ENCODE measurements around the gene MED27.
A peak's percentile ranks its signal among the peaks of the same experiment; 100 is the strongest.

MED27 gene, protein sequence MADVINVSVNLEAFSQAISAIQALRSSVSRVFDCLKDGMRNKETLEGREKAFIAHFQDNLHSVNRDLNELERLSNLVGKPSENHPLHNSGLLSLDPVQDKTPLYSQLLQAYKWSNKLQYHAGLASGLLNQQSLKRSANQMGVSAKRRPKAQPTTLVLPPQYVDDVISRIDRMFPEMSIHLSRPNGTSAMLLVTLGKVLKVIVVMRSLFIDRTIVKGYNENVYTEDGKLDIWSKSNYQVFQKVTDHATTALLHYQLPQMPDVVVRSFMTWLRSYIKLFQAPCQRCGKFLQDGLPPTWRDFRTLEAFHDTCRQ

GRCh38 chr9:132079391-132080091, at the start of gene MED27:
Gene MED27 (minus strand): TSS chr9:132079867. CDS start chr9:132079844, 23 bp downstream.
- DNase-seq, result peak; percentile 88

GRCh38 chr9:132127888-132128534, 48.3 kb upstream of the MED27 start:
- DNase-seq, result no peak

GRCh38 chr9:132126680-132127236, 47.1 kb upstream of the MED27 start:
- no peak for DNase-seq

DNA sequence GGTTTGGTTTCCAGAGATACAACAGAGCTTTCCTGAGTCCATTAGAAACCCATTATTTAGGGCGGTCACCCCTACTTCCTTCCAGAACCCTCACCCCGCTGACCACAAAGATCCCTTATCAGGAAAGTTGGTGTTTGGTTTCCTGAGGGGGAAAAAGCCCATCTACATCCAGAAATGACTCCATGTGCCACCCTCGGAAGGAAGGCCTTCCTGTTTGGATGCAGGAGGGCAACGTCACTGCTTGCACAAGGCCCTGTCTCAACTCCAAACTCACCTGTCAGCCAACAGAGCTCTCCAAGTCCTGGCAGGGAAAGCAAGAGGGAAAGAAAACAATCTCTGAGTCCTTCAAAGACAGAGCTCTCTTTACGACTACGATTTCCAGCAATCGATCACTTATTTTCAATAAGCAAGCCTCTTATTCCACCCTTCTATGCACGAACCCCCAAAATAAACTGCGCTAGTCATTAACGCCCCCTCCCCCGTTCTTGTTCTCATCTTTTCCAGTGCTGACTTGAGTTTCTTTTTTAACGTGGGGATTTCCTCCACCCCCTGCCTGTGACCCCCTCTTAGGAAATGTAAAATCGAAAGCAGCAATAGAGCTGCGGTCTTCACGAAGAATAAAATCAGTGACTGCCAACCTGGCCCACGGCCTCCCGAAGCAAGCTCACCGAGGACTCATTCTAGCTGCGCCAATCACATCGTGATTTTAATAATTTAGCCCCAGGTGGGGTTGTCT, 46.4 kb upstream of the MED27 start:
- no peak for DNase-seq

GRCh38 chr9:132125361-132125760, 45.7 kb upstream of the MED27 start:
- DNase-seq, result no peak

DNA sequence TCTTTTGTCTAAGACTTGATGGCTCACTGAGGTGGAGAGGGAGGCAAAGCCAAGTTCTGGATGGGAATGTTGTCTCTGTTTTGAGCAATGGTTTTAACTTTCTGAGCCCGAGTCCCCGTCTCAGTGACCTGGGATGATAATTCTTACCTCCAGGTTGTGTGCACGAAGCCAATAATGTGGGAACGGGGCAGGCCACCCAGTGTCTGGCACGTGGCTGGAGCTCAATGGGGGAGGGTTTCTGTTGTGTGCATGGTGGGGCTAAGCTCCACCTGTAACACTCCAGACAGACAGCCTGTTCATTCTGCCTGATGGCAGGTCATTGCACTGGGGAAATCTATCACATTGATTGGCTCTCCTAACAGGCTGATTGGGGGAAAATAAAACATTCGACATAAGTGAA, 45.1 kb upstream of the MED27 start:
- DNase-seq, result no peak

DNA sequence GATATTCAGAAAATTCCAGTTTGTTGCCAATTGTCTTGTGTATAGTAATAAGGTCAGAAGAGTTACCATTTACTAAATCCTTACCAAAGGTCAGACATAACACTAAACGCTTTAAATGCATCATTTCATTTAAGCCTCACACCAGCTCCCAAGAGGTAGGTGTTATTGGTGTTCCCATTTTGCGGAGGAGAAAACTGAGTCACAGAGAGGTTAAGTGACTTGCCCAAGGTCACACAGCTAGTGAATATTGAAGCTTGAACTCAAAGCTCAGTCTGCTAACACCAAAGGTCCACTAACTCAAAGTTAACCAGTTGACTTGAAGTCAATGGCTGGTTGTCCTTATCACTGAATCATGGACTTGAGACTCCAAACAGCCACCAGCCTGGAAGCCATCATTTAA, 41.4 kb upstream of the MED27 start:
- DNase-seq, result no peak

- no peak for DNase-seq
These were observed 38.0 kb upstream of the MED27 start for GRCh38 chr9:132117694-132118093.

- DNase-seq, result no peak
These were observed 36.9 kb upstream of the MED27 start for GRCh38 chr9:132116583-132116982.

GRCh38 chr9:132114102-132114707, 34.5 kb upstream of the MED27 start:
- peak; percentile 52 for DNase-seq

- no peak for DNase-seq
These were observed 29.6 kb upstream of the MED27 start for GRCh38 chr9:132109291-132109690.

- DNase-seq, result no peak
These were observed 29.1 kb upstream of the MED27 start for GRCh38 chr9:132108728-132109127.

DNA sequence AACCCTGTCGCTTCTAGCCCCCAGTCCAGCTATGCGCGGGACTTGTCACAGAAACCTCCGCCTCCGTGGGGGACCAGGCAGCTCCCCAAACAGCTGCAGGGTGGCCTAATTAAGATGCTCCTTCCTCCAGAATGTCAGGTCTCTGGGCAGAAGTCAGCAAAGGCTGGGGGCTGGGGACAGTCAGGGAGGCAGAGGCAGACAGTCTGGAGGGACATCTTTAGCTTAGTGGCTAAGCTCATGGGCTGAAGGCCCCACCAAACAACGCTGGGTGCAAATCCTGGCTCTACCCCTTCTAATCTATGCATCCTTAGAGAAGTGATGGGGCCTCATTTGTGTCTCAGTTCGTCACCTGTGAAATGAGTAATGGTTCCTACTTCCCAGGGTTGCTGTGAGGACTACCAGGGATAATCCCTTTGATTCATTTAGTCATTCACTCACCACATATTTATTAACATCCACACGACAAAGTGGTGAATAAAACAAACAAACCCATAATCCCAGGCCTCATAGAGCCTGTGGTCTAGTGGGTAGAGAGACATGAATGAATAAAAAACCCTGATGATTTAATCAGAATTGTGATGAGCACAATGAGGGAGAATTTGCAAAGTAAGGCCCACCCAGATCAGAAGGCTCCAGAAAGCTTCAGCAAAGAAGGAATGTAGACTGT, 20.2 kb upstream of the MED27 start:
- no peak for DNase-seq

GRCh38 chr9:132099167-132099566, 19.5 kb upstream of the MED27 start:
- no peak for DNase-seq

GRCh38 chr9:132094314-132094791, 14.7 kb upstream of the MED27 start:
- no peak for DNase-seq

- DNase-seq, result no peak
These were observed 11.1 kb upstream of the MED27 start for GRCh38 chr9:132090771-132091170.

- DNase-seq, result no peak
These were observed 7.9 kb upstream of the MED27 start for GRCh38 chr9:132087438-132088030.

DNA sequence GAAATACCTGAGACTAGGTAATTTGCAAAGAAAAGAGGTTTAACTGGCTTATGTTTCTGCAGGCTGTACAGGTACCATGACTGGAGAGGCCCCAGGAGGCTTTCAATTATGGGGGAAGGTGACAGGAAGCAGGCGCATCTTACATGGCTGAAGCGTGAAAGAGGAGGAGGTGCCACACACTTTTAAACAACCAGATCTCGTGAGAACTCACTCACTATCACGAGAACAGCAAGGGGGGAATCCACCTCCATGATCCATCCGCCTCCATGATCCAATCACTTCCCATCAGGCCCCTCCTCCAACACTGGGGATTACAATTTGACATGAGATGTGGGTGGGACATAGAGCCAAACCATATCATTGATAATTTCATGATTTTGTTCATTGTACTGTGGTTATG, 2.5 kb upstream of the MED27 start:
- no peak for DNase-seq

DNA sequence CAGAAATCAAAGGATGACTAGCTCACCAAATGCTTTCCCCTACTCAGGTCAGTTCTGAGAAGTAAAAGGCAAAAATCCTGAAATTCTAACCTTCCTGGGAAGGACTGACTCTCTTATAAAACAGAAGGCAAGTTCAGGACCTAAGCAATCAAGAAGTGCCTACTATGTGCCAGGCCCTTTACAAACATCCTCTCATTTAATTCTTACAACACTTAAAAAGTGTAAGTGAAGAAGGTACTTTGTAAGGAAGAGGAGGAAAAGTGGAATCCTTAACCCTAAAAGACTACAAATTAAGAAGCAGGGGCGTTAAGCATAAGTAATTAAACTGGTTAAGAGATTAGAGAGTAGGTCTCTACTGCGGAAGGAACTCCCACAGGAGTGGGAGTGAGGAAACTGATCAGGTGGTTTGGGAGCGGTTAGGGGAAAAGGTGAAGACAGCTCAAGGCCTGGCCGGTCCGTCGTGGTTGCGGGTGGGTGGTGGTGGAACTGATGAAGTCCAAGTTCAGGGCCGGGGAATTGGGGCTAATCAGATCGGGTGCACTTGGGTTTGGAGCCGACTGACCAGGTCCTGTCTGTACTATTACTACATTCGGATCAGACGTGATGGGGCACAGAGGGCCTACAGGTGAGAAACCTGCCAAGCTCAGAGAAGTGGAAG, 839 bp downstream of the MED27 start:
- peak; percentile 31 for DNase-seq

- DNase-seq, result no peak
These were observed 1.6 kb downstream of the MED27 start for GRCh38 chr9:132077881-132078698.
